ENCODE measurements around the gene UACA. TPM values are rescaled to one million over a fixed set of nuclear protein-coding genes. Genes with fewer than 3 reads are reported as not detected.
A peak's percentile ranks its signal among the peaks of the same experiment; 100 is the strongest.

UACA gene
- total and polyA plus RNA-seq, 2 of the 8 experiments (the other 6 are each of a cell fraction or from before 2014, with no cell fraction given): 28.6 to 38.9 TPM

- Histone ChIP-seq H3K79me2 (ENCODE audit: control insufficient read depth in 1 of 2, insufficient read depth in 2 of 2, low read length in 2 of 2) (no peaks in the 10 kb centered on the region), H2AK5ac (ENCODE audit: low read depth, low read length) (no peak overlapping the region), H3K4me3 (ENCODE audit: extremely low read depth in 1 of 4, insufficient read depth in 2 of 4, low read depth in 3 of 4, low read length in 4 of 4) (no peak overlapping the region), H3K27ac (ENCODE audit: low read depth, low read length) (no peak overlapping the region), H2BK5ac (ENCODE audit: low read depth, low read length) (no peak overlapping the region), H4K91ac (replicated peaks; ENCODE audit: insufficient read length, low read length) (no peak overlapping the region), H2BK20ac (ENCODE audit: low read length) (0 out of 2 replicates have a peak overlapping the region, but pooled peaks have one; percentile 0), H3K14ac (ENCODE audit: insufficient read length) (no peak overlapping the region), H3K27me3 (replicated peaks in 1 of 4; ENCODE audit: control insufficient read depth in 3 of 4, extremely low read depth in 1 of 4, insufficient read depth in 3 of 4, low read length in 3 of 4) (no peaks in the 10 kb centered on the region), H3K9ac (replicated peaks in 1 of 4; ENCODE audit: extremely low read depth in 1 of 4, low read depth in 3 of 4, low read length in 3 of 4) (no peak overlapping the region), H2BK12ac (ENCODE audit: low read depth, low read length) (no peak overlapping the region), H3K23me2 (ENCODE audit: low read depth, low read length) (peaks cover 2% of the 10 kb centered on the region; the same call in 1 of the 2 replicates), H4K5ac (ENCODE audit: insufficient read length, low read depth, low read length) (no peak overlapping the region), H4K20me1 (replicated peaks in 1 of 2; ENCODE audit: control insufficient read depth in 1 of 2, insufficient read depth in 2 of 2, low read length in 2 of 2) (no peaks in the 10 kb centered on the region), H3K56ac (replicated peaks; ENCODE audit: insufficient read length, low read depth, low read length) (no peak overlapping the region), H3K36me3 (ENCODE audit: control insufficient read depth in 2 of 4, insufficient read depth in 4 of 4, low read length in 3 of 4) (no peaks in the 10 kb centered on the region), H3K4me1 (replicated peaks in 1 of 4; ENCODE audit: control insufficient read depth in 3 of 4, insufficient read depth in 4 of 4, low read length in 3 of 4) (no peaks in the 10 kb centered on the region; a peak in 1 of 7 replicates), H2BK15ac (ENCODE audit: low read length) (no peak overlapping the region), H3K79me1 (ENCODE audit: low read depth, low read length) (no peaks in the 10 kb centered on the region), H2BK120ac (replicated peaks; ENCODE audit: low read depth, low read length) (no peak overlapping the region), H2AFZ (ENCODE audit: low read length) (no peak overlapping the region; the same call in 1 of the 2 replicates), H3K18ac (ENCODE audit: extremely low read depth, low read length) (no peak overlapping the region), H3K4ac (replicated peaks; ENCODE audit: insufficient read length, low read depth, low read length) (no peak overlapping the region), H4K8ac (ENCODE audit: extremely low read depth, insufficient read depth, low read length) (no peak overlapping the region), H3K9me3 (ENCODE audit: insufficient read depth in 2 of 2, low read depth in 1 of 2, low read length in 1 of 2) (no peaks in the 10 kb centered on the region; a peak in 1 of 4 replicates), H3K23ac (ENCODE audit: insufficient read length) (no peak overlapping the region), H3K4me2 (ENCODE audit: insufficient read depth in 1 of 2, low read depth in 2 of 2, low read length in 2 of 2) (no peak overlapping the region)
- TF ChIP-seq HDAC2 (IDR thresholded peaks at IDR 0.05; ENCODE audit: borderline replicate concordance in 1 of 2, low read depth in 2 of 2, low read length in 2 of 2): no peak
- TF ChIP-seq SP2 (IDR thresholded peaks at IDR 0.05; ENCODE audit: low read length): no peak
- no peak for TF ChIP-seq MAFK (IDR thresholded peaks at IDR 0.05; ENCODE audit: low read depth, low read length)
- no peak for TF ChIP-seq RBBP5 (IDR thresholded peaks at IDR 0.05; ENCODE audit: borderline replicate concordance, low read depth, low read length)
- no peak for TF ChIP-seq RNF2 (IDR thresholded peaks at IDR 0.05; ENCODE audit: borderline replicate concordance, low read depth, low read length, missing control alignments, poor library complexity, severe bottlenecking)
- TF ChIP-seq POLR2AphosphoS5 (IDR thresholded peaks at IDR 0.05; ENCODE audit: low read depth, low read length): no peak
- TF ChIP-seq EZH2 (IDR thresholded peaks at IDR 0.05; ENCODE audit: low read depth, low read length, severe bottlenecking): no peak
- no peak for TF ChIP-seq USF2 (IDR thresholded peaks at IDR 0.05; ENCODE audit: low read length)
- TF ChIP-seq TCF12 (IDR thresholded peaks at IDR 0.05; ENCODE audit: low read depth, low read length): no peak
- no peak for TF ChIP-seq KDM1A (IDR thresholded peaks at IDR 0.05; ENCODE audit: borderline replicate concordance, low read length)
- no peak for TF ChIP-seq ASH2L (IDR thresholded peaks at IDR 0.05; ENCODE audit: low read length)
- ChIA-PET CTCF (ENCODE audit: partially characterized antibody) (no interaction called here), POLR2A (ENCODE audit: partially characterized antibody) (no interaction called here)
- WGBS, 2 experiments (ENCODE audit: extremely low coverage in 1 of 2, insufficient coverage in 1 of 2, insufficient read length in 1 of 2, insufficient replicate concordance in 2 of 2, low coverage in 1 of 2, low lambda C conversion rate in 2 of 2, missing lambda C conversion rate in 1 of 2): 91% methylated on average over 2 of the region's 2 CpGs; no CpG with 5 or more reads in 1 of the 2 experiments
- DNase-seq (ENCODE audit: low read depth in 1 of 2, low spot score in 2 of 2) (no peak), FAIRE-seq (no peak)
Observed at GRCh38 chr15:70792171-70792573, 28.8 kb upstream of the UACA start.
